DND-41 (cell line): ENCODE measurements around the gene GON4L.

ENCODE experiments used
- CTCF ChIP-seq: IDR thresholded peaks from 2 replicates; pipeline ENCODE4 v1.5.1; 2012; ENCODE audit warnings: borderline replicate concordance, low read length, moderate library complexity, mild to moderate bottlenecking; ENCODE audit not compliant: poor library complexity, severe bottlenecking; ENCODE audit errors: extremely low read depth
- EZH2 ChIP-seq: IDR thresholded peaks from 3 replicates; pipeline ENCODE4 v1.6.1; 2012; ENCODE audit warnings: borderline replicate concordance, low read depth, mild to moderate bottlenecking, moderate library complexity, low read length, inconsistent platforms; ENCODE audit not compliant: severe bottlenecking

GRCh38 chr1:155844860-155845421, 12.1 kb downstream of the GON4L start:
- no peak for TF ChIP-seq CTCF
- no peak for TF ChIP-seq EZH2
